Measurements from ENCODE around the gene RHBDL2.

GRCh38 chr1:38923607-38924006, 18.0 kb downstream of the RHBDL2 start:
- TF ChIP-seq CTCF (IDR thresholded peaks at IDR 0.05) = no peak
- no peak for TF ChIP-seq POLR2A (IDR thresholded peaks at IDR 0.05)

Measured in lower leg skin (tissue), 3 donors.